Loucy (cell line): ENCODE measurements around the gene EDIL3.
A peak's percentile ranks its signal among the peaks of the same experiment; 100 is the strongest.

Experiments used
- H2AFZ ChIP-seq: fragments of 200-600 bp; sonication (generic); 2 replicates; pipeline ENCODE4 v1.6.0; 2016; ENCODE audit warnings: antibody characterized with exemption, mild to moderate bottlenecking, low read length, moderate library complexity
- H3F3A ChIP-seq: fragments of 200-600 bp; 2 replicates; pipeline ENCODE4 v1.6.0; 2016; ENCODE audit warnings: antibody characterized with exemption, low read depth, mild to moderate bottlenecking
- H3K27me3 ChIP-seq: fragments of 200-600 bp; sonication (generic); 2 replicates; pipeline ENCODE4 v1.6.1; 2014; ENCODE audit warnings: low read length, mild to moderate bottlenecking; ENCODE audit not compliant: insufficient read depth, poor library complexity, severe bottlenecking
- H3K36me3 ChIP-seq: fragments of 200-600 bp; sonication (generic); 2 replicates; pipeline ENCODE4 v1.6.1; 2016; ENCODE audit warnings: low read length; ENCODE audit not compliant: insufficient read depth
- H3K4me1 ChIP-seq: fragments of 200-600 bp; sonication (generic); 2 replicates; pipeline ENCODE4 v1.5.1; 2014; ENCODE audit warnings: low read length, mild to moderate bottlenecking; ENCODE audit not compliant: insufficient read depth, poor library complexity, severe bottlenecking
- H3K4me2 ChIP-seq: fragments of 200-600 bp; sonication (generic); 2 replicates; pipeline ENCODE4 v1.6.0; 2014; ENCODE audit warnings: antibody characterized with exemption, low read length, low read depth, mild to moderate bottlenecking; ENCODE audit not compliant: poor library complexity, severe bottlenecking
- H3K4me3 ChIP-seq: fragments of 200-600 bp; sonication (generic); 2 replicates; pipeline ENCODE4 v1.5.1; 2014; ENCODE audit warnings: low read length, mild to moderate bottlenecking, mixed read lengths; ENCODE audit not compliant: poor library complexity, severe bottlenecking
- H3K79me2 ChIP-seq: fragments of 200-600 bp; sonication (generic); 2 replicates; pipeline ENCODE4 v1.6.1; 2014; ENCODE audit warnings: low read length; ENCODE audit not compliant: insufficient read depth
- H3K9ac ChIP-seq: fragments of 200-600 bp; sonication (generic); 2 replicates; pipeline ENCODE4 v1.6.0; 2014; ENCODE audit warnings: mild to moderate bottlenecking, low read depth, low read length, moderate library complexity; ENCODE audit not compliant: poor library complexity, severe bottlenecking
- H3K9me2 ChIP-seq: fragments of 200-600 bp; sonication (generic); replicated peaks from 2 replicates; pipeline ENCODE4 v1.6.1; 2016; ENCODE audit warnings: low read depth, low read length, mixed read lengths
- H3K9me3 ChIP-seq: fragments of 200-600 bp; sonication (generic); 2 replicates; pipeline ENCODE4 v1.6.1; 2014; ENCODE audit warnings: mild to moderate bottlenecking, antibody characterized with exemption, low read length, low read depth; ENCODE audit not compliant: insufficient read depth
- H4K20me1 ChIP-seq: fragments of 200-600 bp; sonication (generic); 2 replicates; pipeline ENCODE4 v1.6.0; 2014; ENCODE audit warnings: antibody characterized with exemption, low read length, mild to moderate bottlenecking; ENCODE audit not compliant: insufficient read depth, poor library complexity, severe bottlenecking
- CTCF ChIP-seq: fragments of 200-600 bp; sonication (generic); conservative IDR thresholded peaks from 2 replicates; pipeline ENCODE4 v1.5.1; 2014; ENCODE audit warnings: mild to moderate bottlenecking, antibody characterized with exemption, low read length
- EZH2phosphoT487 ChIP-seq: fragments of 200-600 bp; IDR thresholded peaks from 2 replicates; pipeline ENCODE4 v1.6.1; 2018; ENCODE audit warnings: antibody characterized with exemption, mild to moderate bottlenecking, moderate library complexity, borderline replicate concordance

EDIL3 gene

GRCh38 chr5:83924891-83925290 is 459.8 kb downstream of the EDIL3 start:
- H3F3A ChIP-seq, result no peaks in the 10 kb centered on the region
- no peaks in the 10 kb centered on the region for H3K4me1 ChIP-seq
- no peaks in the 10 kb centered on the region for H3K9me3 ChIP-seq
- H3K27me3 ChIP-seq, result no peaks in the 10 kb centered on the region
- no peaks in the 10 kb centered on the region for H3K9me2 ChIP-seq
- H3K79me2 ChIP-seq, result no peaks in the 10 kb centered on the region
- no peak for TF ChIP-seq EZH2phosphoT487
- no peak for TF ChIP-seq CTCF
- H2AFZ ChIP-seq, result no peak overlapping the region
- no peak overlapping the region for H3K4me2 ChIP-seq
- no peaks in the 10 kb centered on the region for H3K36me3 ChIP-seq
- no peak overlapping the region for H3K4me3 ChIP-seq
- no peaks in the 10 kb centered on the region for H4K20me1 ChIP-seq
- H3K9ac ChIP-seq, result no peak overlapping the region

- Histone ChIP-seq H3K27me3 (no peaks in the 10 kb centered on the region), H3K9me2 (no peaks in the 10 kb centered on the region), H3K9ac (no peak overlapping the region), H3K4me3 (no peak overlapping the region), H3K79me2 (no peaks in the 10 kb centered on the region), H3K4me1 (no peaks in the 10 kb centered on the region), H3K4me2 (no peak overlapping the region), H3K36me3 (no peaks in the 10 kb centered on the region), H3F3A (no peaks in the 10 kb centered on the region), H3K9me3 (no peaks in the 10 kb centered on the region), H4K20me1 (no peaks in the 10 kb centered on the region), H2AFZ (no peak overlapping the region)
- TF ChIP-seq CTCF (no peak), EZH2phosphoT487 (no peak)
Observed at GRCh38 chr5:83924171-83924570, 460.5 kb downstream of the EDIL3 start.

- TF ChIP-seq EZH2phosphoT487, result no peak
- TF ChIP-seq CTCF, result peak; percentile 39
- no peak overlapping the region for H3K4me2 ChIP-seq
- H3K9me3 ChIP-seq, result no peaks in the 10 kb centered on the region
- H3K36me3 ChIP-seq, result no peaks in the 10 kb centered on the region
- H3K79me2 ChIP-seq, result no peaks in the 10 kb centered on the region
- H3K4me3 ChIP-seq, result no peak overlapping the region
- no peaks in the 10 kb centered on the region for H4K20me1 ChIP-seq
- H3F3A ChIP-seq, result no peaks in the 10 kb centered on the region
- no peak overlapping the region for H3K9ac ChIP-seq
- H2AFZ ChIP-seq, result no peak overlapping the region
- no peaks in the 10 kb centered on the region for H3K4me1 ChIP-seq
- H3K27me3 ChIP-seq, result no peaks in the 10 kb centered on the region
- no peaks in the 10 kb centered on the region for H3K9me2 ChIP-seq
Observed at GRCh38 chr5:83922699-83923098, 462.0 kb downstream of the EDIL3 start.
